BE2C (cell line): ENCODE results near the gene PDLIM7.

ENCODE experiments used
- DNase-seq: peaks from one replicate; pipeline ENCODE4 v3.0.0-alpha.2; 2020
- H3K27me3 ChIP-seq: fragments of 250-450 bp; sonication (Bioruptor Pico); 2 replicates; pipeline ENCODE4 v1.5.1; 2020; ENCODE audit warnings: mild to moderate bottlenecking
- H3K36me3 ChIP-seq: fragments of 250-450 bp; sonication (Bioruptor Pico); 2 replicates; pipeline ENCODE4 v1.5.1; 2020; ENCODE audit warnings: mild to moderate bottlenecking
- H3K4me1 ChIP-seq: fragments of 250-450 bp; sonication (Bioruptor Pico); 2 replicates; pipeline ENCODE4 v1.5.1; 2020
- H3K4me3 ChIP-seq: 2 replicates; pipeline ENCODE4 v1.5.1; 2011; ENCODE audit warnings: low read depth, low read length
- H3K9me3 ChIP-seq: fragments of 250-450 bp; sonication (Bioruptor Pico); 2 replicates; pipeline ENCODE4 v1.5.1; 2020
- TF ChIP-seq, protein P1 (sequence below): IDR thresholded peaks from 2 replicates; pipeline ENCODE4 v1.5.1; 2012; ENCODE audit warnings: mild to moderate bottlenecking, low read depth, low read length

Gene PDLIM7

DNA sequence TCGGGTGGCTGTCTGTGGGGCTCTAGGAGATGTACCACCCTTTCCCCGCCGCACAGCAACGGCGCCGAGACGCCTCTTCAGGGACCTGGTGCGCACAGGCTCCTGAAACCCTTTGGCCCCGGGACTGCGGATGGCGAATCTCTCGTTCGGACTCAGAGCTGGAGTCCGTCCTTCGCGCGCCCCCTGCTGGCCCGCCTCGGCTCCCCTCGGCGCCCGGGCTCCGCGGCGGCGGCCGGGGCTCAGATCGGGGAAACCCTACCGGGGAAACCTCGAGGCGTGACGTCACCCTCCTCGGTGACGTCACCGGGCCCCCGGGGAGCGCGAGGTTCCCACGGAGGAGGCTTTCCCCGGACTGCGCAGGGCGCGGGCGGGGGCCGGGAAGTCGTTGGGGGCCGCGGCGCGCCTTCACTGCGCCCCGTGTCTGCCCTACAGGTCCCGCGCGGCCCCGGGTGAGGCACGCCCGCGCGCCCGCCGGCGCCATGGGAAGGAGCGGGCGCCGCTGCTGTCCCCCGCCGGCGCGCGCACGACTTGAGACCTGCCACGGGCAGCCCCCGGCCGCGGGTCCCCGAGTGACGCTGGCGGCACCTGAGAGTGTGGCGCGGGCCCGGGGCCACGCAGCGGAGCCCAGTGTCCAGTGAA is 42.9 kb downstream of the PDLIM7 start:
- H3K4me1 ChIP-seq = peaks cover 30% of the 10 kb centered on the region
- no peaks in the 10 kb centered on the region for H3K9me3 ChIP-seq
- H3K36me3 ChIP-seq = peaks cover 30% of the 10 kb centered on the region
- H3K4me3 ChIP-seq = peak overlapping the region; percentile 73
- TF ChIP-seq, protein P1, sequence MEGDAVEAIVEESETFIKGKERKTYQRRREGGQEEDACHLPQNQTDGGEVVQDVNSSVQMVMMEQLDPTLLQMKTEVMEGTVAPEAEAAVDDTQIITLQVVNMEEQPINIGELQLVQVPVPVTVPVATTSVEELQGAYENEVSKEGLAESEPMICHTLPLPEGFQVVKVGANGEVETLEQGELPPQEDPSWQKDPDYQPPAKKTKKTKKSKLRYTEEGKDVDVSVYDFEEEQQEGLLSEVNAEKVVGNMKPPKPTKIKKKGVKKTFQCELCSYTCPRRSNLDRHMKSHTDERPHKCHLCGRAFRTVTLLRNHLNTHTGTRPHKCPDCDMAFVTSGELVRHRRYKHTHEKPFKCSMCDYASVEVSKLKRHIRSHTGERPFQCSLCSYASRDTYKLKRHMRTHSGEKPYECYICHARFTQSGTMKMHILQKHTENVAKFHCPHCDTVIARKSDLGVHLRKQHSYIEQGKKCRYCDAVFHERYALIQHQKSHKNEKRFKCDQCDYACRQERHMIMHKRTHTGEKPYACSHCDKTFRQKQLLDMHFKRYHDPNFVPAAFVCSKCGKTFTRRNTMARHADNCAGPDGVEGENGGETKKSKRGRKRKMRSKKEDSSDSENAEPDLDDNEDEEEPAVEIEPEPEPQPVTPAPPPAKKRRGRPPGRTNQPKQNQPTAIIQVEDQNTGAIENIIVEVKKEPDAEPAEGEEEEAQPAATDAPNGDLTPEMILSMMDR = peak; percentile 76
- H3K27me3 ChIP-seq = no peaks in the 10 kb centered on the region
- peak; percentile 97 for DNase-seq

DNA sequence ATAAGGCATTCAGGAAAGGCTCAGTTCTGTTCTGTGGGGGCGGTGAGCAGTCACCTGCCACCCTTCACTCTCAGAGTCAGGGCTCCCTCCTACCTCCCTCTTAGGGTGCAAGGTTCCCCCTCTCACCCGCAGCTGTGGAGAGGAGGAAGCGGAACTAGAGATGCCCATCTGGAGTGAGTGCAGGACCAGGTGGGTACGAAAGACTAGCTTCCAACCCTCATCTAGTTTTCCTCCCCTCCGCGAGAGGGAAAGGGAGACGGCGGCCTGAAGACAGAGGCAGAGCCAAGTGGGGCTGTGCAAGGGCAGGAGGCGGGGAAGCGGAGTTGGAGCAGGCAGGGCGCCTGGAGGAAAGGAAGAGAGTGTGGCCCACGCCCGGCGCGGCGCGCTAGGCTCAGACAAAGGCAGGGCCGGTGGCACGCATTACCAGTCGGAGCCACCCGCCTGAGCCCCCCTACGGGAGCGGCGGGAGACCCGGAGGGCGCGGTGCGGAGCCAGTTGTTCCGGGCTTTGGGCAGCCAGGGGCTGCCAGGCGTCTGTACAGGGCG is 43.5 kb downstream of the PDLIM7 start:
- TF ChIP-seq, protein P1 = no peak
- no peaks in the 10 kb centered on the region for H3K27me3 ChIP-seq
- DNase-seq = peak; percentile 63
- H3K9me3 ChIP-seq = no peaks in the 10 kb centered on the region
- peaks cover 25% of the 10 kb centered on the region for H3K36me3 ChIP-seq
- H3K4me1 ChIP-seq = peaks cover 34% of the 10 kb centered on the region
- H3K4me3 ChIP-seq = peak overlapping the region; percentile 73

GRCh38 chr5:177452688-177453638 is 44.4 kb downstream of the PDLIM7 start:
- Histone ChIP-seq H3K9me3 (no peaks in the 10 kb centered on the region), H3K27me3 (no peaks in the 10 kb centered on the region), H3K4me1 (peaks cover 33% of the 10 kb centered on the region), H3K4me3 (peak overlapping the region; percentile 73; the same call in 1 of the 2 replicates), H3K36me3 (peaks cover 15% of the 10 kb centered on the region)
- TF ChIP-seq, protein P1 = no peak; the same call in 1 of the 2 replicates
- DNase-seq = peak; percentile 64

DNA sequence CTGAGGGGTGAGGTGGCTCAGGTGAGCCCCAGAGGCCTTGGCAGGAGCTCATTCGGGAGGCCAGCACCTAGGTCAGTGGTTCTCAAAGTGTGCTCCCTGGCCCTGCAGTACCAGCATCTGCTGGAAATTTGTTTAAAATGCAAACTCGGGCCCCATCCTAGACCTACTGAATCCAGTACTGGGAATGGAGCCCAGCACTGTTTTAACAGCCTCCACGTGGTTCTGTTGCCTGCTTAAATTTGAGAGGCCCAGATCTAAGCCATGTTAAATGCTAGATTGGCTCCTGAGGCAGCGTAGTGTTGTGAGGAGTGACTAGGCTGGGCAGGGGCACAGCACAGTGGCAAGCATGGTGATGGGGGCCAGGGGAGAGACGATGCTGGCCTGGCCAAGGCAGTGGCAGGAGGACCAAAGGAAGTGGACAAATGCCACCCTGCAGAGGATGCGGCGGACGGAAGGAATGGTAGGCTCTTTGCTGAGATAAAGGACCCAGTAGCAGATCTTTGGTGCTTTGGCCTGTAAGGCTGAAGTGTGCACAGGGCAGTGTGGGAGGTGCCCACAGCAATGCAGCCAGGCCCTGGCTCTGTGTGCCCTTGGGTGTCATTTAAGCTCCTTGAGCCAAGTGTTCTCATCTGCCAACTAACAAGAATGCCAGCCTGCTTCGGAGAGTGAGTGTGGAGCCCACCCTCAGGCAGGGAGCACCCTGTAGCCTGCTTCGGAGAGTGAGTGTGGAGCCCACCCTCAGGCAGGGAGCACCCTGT is 46.6 kb downstream of the PDLIM7 start:
- TF ChIP-seq, protein P1 = no peak
- peaks cover 6% of the 10 kb centered on the region; the same call in 1 of the 2 replicates for H3K36me3 ChIP-seq
- DNase-seq = no peak
- H3K4me1 ChIP-seq = peaks cover 26% of the 10 kb centered on the region
- H3K9me3 ChIP-seq = no peaks in the 10 kb centered on the region
- no peak overlapping the region for H3K4me3 ChIP-seq
- H3K27me3 ChIP-seq = no peaks in the 10 kb centered on the region

GRCh38 chr5:177449140-177450061 is 48.0 kb downstream of the PDLIM7 start:
- Histone ChIP-seq H3K9me3 (no peaks in the 10 kb centered on the region), H3K4me3 (no peak overlapping the region), H3K4me1 (peaks cover 26% of the 10 kb centered on the region), H3K36me3 (peaks cover 6% of the 10 kb centered on the region; the same call in 1 of the 2 replicates), H3K27me3 (no peaks in the 10 kb centered on the region)
- DNase-seq = no peak
- TF ChIP-seq, protein P1 = no peak
